MCF 10A (cell line): Measurements from ENCODE around the gene NAPEPLD. TPM values are rescaled to one million over a fixed set of nuclear protein-coding genes. Genes with fewer than 3 reads are reported as not detected.

Experiments used
- BruUV-seq: library from RNA; stranded (reverse); fragments of 400-500 nt; replicated peaks from 2 replicates; lab custom pipeline; 2021; lab: Mats Ljungman, UMichigan
- CTCF ChIA-PET: fragments of 300-600 bp; sonication (Branson Sonifier 250); formaldehyde crosslinking; extraction: SDS; loops from one replicate; lab custom pipeline; 2021; ENCODE audit warnings: antibody characterized with exemption, inconsistent platforms; lab: Yijun Ruan, JAX
- POLR2A ChIA-PET: fragments of 300-600, 350-650 bp; sonication (Branson Sonifier 250); formaldehyde crosslinking; extraction: SDS; loops from one replicate; lab custom pipeline; 2020; ENCODE audit warnings: antibody characterized with exemption, inconsistent platforms; lab: Yijun Ruan, JAX
- DNase-seq: peaks from one replicate; pipeline ENCODE4 v3.0.0-alpha.2; 2018; ENCODE audit not compliant: unreplicated experiment
- H3K27ac Mint-ChIP-seq: one replicate; pipeline ENCODE4 v1.8.0; 2022; ENCODE audit warnings: mild to moderate bottlenecking, low read depth, mixed read lengths; ENCODE audit not compliant: unreplicated experiment
- H3K27me3 Mint-ChIP-seq: one replicate; pipeline ENCODE4 v1.8.0; 2022; ENCODE audit warnings: mixed read lengths; ENCODE audit not compliant: insufficient read depth, unreplicated experiment
- H3K36me3 Mint-ChIP-seq: one replicate; pipeline ENCODE4 v1.8.0; 2022; ENCODE audit warnings: mild to moderate bottlenecking, moderate library complexity, mixed read lengths; ENCODE audit not compliant: insufficient read depth, unreplicated experiment
- H3K4me1 Mint-ChIP-seq: one replicate; pipeline ENCODE4 v1.8.0; 2022; ENCODE audit warnings: mixed read lengths; ENCODE audit not compliant: insufficient read depth, unreplicated experiment
- H3K4me3 Mint-ChIP-seq: one replicate; pipeline ENCODE4 v1.8.0; 2022; ENCODE audit warnings: mild to moderate bottlenecking, moderate library complexity, mixed read lengths; ENCODE audit not compliant: unreplicated experiment
- H3K9me3 Mint-ChIP-seq: one replicate; pipeline ENCODE4 v1.8.0; 2022; ENCODE audit warnings: mixed read lengths; ENCODE audit not compliant: unreplicated experiment
- CTCF ChIP-seq: fragments of 200-600 bp; IDR thresholded peaks from one replicate; pipeline ENCODE4 v1.8.0; 2022; ENCODE audit warnings: antibody characterized with exemption, mild to moderate bottlenecking; ENCODE audit not compliant: unreplicated experiment
- intact Hi-C: fragments of 100-400 bp; cut with micrococcal nuclease; formaldehyde crosslinking; loops from 2 replicates; pipeline ENCODE4 v1.14.1; 2022
- total RNA-seq: library from RNA; stranded (reverse); gene quantifications from 2 replicates; pipeline ENCODE4 v1.2.3, GENCODE V29; 2022

The NAPEPLD gene
- total RNA-seq, 1 experiment from 2014 or later, result 6.1 TPM

GRCh38 chr7:103119791-103120291 lies 29.1 kb downstream of the NAPEPLD start:
- Mint-ChIP-seq H3K36me3 (peaks cover 33% of the 10 kb centered on the region), H3K4me3 (no peak overlapping the region), H3K27me3 (no peaks in the 10 kb centered on the region), H3K27ac (no peak overlapping the region), H3K9me3 (no peaks in the 10 kb centered on the region), H3K4me1 (no peaks in the 10 kb centered on the region)
- intact Hi-C loops, result no loop called here
- ChIA-PET POLR2A (interaction anchor here (1.1 kb wide), 1 partner anchor 15 kb away, joined by 4 read pairs; no protein-coding TSS in a partner anchor), CTCF (interaction anchor here (0.6 to 2.3 kb wide), 2 partner anchors 11 to 29 kb away, joined by 3 to 11 read pairs; partner anchors contain the start of gene NAPEPLD)
- no peak for DNase-seq
- no peak for TF ChIP-seq CTCF
- BruUV-seq, result no TSS peak

- CTCF ChIA-PET, result no interaction called here
- H3K36me3 Mint-ChIP-seq, result peaks cover 24% of the 10 kb centered on the region
- no peak overlapping the region for H3K27ac Mint-ChIP-seq
- BruUV-seq, result no TSS peak
- H3K27me3 Mint-ChIP-seq, result no peaks in the 10 kb centered on the region
- H3K4me3 Mint-ChIP-seq, result no peak overlapping the region
- peaks cover 14% of the 10 kb centered on the region for H3K4me1 Mint-ChIP-seq
- POLR2A ChIA-PET, result no interaction called here
- TF ChIP-seq CTCF, result no peak
- no peak for DNase-seq
- intact Hi-C loops, result no loop called here
- no peaks in the 10 kb centered on the region for H3K9me3 Mint-ChIP-seq
Measured at GRCh38 chr7:103117465-103117864, 31.4 kb downstream of the NAPEPLD start.

GRCh38 chr7:103116991-103117390 lies 31.9 kb downstream of the NAPEPLD start:
- ChIA-PET POLR2A (no interaction called here), CTCF (no interaction called here)
- Mint-ChIP-seq H3K27me3 (no peaks in the 10 kb centered on the region), H3K9me3 (no peaks in the 10 kb centered on the region), H3K4me1 (peaks cover 14% of the 10 kb centered on the region), H3K4me3 (no peak overlapping the region), H3K36me3 (peaks cover 25% of the 10 kb centered on the region), H3K27ac (no peak overlapping the region)
- intact Hi-C loops, result no loop called here
- no peak for DNase-seq
- no peak for TF ChIP-seq CTCF
- no TSS peak for BruUV-seq

GRCh38 chr7:103116511-103116910 lies 32.4 kb downstream of the NAPEPLD start:
- CTCF ChIA-PET, result interaction anchor here (0.6 kb wide), 1 partner anchor 29 kb away, joined by 3 read pairs; no protein-coding TSS in a partner anchor
- intact Hi-C loops, result no loop called here
- no peak overlapping the region for H3K27ac Mint-ChIP-seq

More at GRCh38 chr7:103116511-103116910, 32.4 kb downstream of the NAPEPLD start:
- POLR2A ChIA-PET, result interaction anchor here (1.2 kb wide), 1 partner anchor 15 kb away, joined by 3 read pairs; no protein-coding TSS in a partner anchor
- no TSS peak for BruUV-seq
- no peak overlapping the region for H3K4me3 Mint-ChIP-seq
- no peaks in the 10 kb centered on the region for H3K9me3 Mint-ChIP-seq
- no peak for DNase-seq
- no peak for TF ChIP-seq CTCF
- H3K27me3 Mint-ChIP-seq, result no peaks in the 10 kb centered on the region
- H3K4me1 Mint-ChIP-seq, result peaks cover 14% of the 10 kb centered on the region
- H3K36me3 Mint-ChIP-seq, result peaks cover 28% of the 10 kb centered on the region
